ENCODE results near the gene RIMOC1. TPM values are rescaled to one million over a fixed set of nuclear protein-coding genes. Genes with fewer than 3 reads are reported as not detected.
A peak's percentile ranks its signal among the peaks of the same experiment; 100 is the strongest.

The RIMOC1 gene
- total and polyA plus RNA-seq, 8 donors = 22.4 to 35.5 (median 26.9) TPM

- Histone ChIP-seq H3K9me3 (no peaks in the 10 kb centered on the region), H3K4me3 (no peak overlapping the region), H3K4me1 (no peaks in the 10 kb centered on the region), H3K36me3 (no peaks in the 10 kb centered on the region), H3K27ac (no peak overlapping the region), H3K27me3 (no peaks in the 10 kb centered on the region)
- intact Hi-C loops (cut with DNase I) = no loop called here
- DNase-seq = no peak
- ATAC-seq = no peak
- no peak for TF ChIP-seq CTCF (IDR thresholded peaks at IDR 0.05)
Observed at GRCh38 chr5:41877408-41877807, 26.7 kb upstream of the RIMOC1 start.

GRCh38 chr5:41878173-41878572, 26.0 kb upstream of the RIMOC1 start:
- H3K27ac ChIP-seq = no peak overlapping the region
- no peak for TF ChIP-seq CTCF (IDR thresholded peaks at IDR 0.05)
- H3K9me3 ChIP-seq = no peaks in the 10 kb centered on the region
- no peaks in the 10 kb centered on the region for H3K4me1 ChIP-seq
- intact Hi-C loops (cut with DNase I) = no loop called here
- no peaks in the 10 kb centered on the region for H3K36me3 ChIP-seq
- H3K4me3 ChIP-seq = no peak overlapping the region
- no peak for ATAC-seq
- no peaks in the 10 kb centered on the region for H3K27me3 ChIP-seq
- DNase-seq = no peak

GRCh38 chr5:41878643-41879478, 25.3 kb upstream of the RIMOC1 start:
- no peaks in the 10 kb centered on the region for H3K36me3 ChIP-seq
- TF ChIP-seq CTCF (IDR thresholded peaks at IDR 0.05) = no peak
- H3K4me1 ChIP-seq = no peaks in the 10 kb centered on the region
- no peak for ATAC-seq
- H3K9me3 ChIP-seq = no peaks in the 10 kb centered on the region
- H3K4me3 ChIP-seq = no peak overlapping the region
- H3K27me3 ChIP-seq = no peaks in the 10 kb centered on the region
- no peak overlapping the region for H3K27ac ChIP-seq
- intact Hi-C loops (cut with DNase I) = no loop called here
- peak in 1 of 4 donors; percentile 48 for DNase-seq

- ATAC-seq (no peak), DNase-seq (no peak)
- H3K9me3 ChIP-seq = no peaks in the 10 kb centered on the region
- no peak for TF ChIP-seq CTCF (IDR thresholded peaks at IDR 0.05)
- intact Hi-C loops (cut with DNase I) = no loop called here
- H3K27me3 ChIP-seq = no peaks in the 10 kb centered on the region
- H3K27ac ChIP-seq = no peak overlapping the region
- H3K4me1 ChIP-seq = no peaks in the 10 kb centered on the region
- H3K4me3 ChIP-seq = no peak overlapping the region
- no peaks in the 10 kb centered on the region for H3K36me3 ChIP-seq
Observed at GRCh38 chr5:41882765-41883164, 21.4 kb upstream of the RIMOC1 start.

GRCh38 chr5:41883243-41883642, 20.9 kb upstream of the RIMOC1 start:
- ATAC-seq = no peak
- intact Hi-C loops (cut with DNase I) = no loop called here
- no peaks in the 10 kb centered on the region for H3K27me3 ChIP-seq

More at GRCh38 chr5:41883243-41883642, 20.9 kb upstream of the RIMOC1 start:
- no peak for DNase-seq
- no peak overlapping the region for H3K27ac ChIP-seq
- H3K36me3 ChIP-seq = no peaks in the 10 kb centered on the region
- no peak for TF ChIP-seq CTCF (IDR thresholded peaks at IDR 0.05)
- H3K9me3 ChIP-seq = no peaks in the 10 kb centered on the region
- no peaks in the 10 kb centered on the region for H3K4me1 ChIP-seq
- no peak overlapping the region for H3K4me3 ChIP-seq
